Activated CD4-positive, alpha-beta T cell treated with anti-CD3 and anti-CD28 coated beads, Interleukin-2, amount 10 ng/mL, durations not matched to agents 7 days and 5 days (primary cell): Measurements from ENCODE around the gene MCTP1. TPM values are rescaled to one million over a fixed set of nuclear protein-coding genes. Genes with fewer than 3 reads are reported as not detected.
"Not testable (repeated sequence)": the region's sequence is repeated elsewhere in the genome, so short reads cannot be mapped to it uniquely, and the experiment has no call there.

ENCODE experiments used
- CTCF ChIA-PET: fragments of 350-600 bp; sonication (Branson Sonifier 250); formaldehyde crosslinking; loops from one replicate; lab custom pipeline; 2021; ENCODE audit warnings: antibody characterized with exemption; lab: Charles Lee
- POLR2A ChIA-PET: fragments of 350-600 bp; sonication (Branson Sonifier 250); formaldehyde crosslinking; loops from one replicate; lab custom pipeline; 2021; ENCODE audit warnings: antibody characterized with exemption; lab: Charles Lee
- DNase-seq: peaks from one replicate; pipeline ENCODE4 v3.0.0-alpha.2; 2020
- H3K27ac Mint-ChIP-seq: one replicate; pipeline ENCODE4 v1.8.0; 2021; ENCODE audit warnings: mild to moderate bottlenecking, moderate library complexity, mixed read lengths
- H3K27me3 Mint-ChIP-seq: one replicate; pipeline ENCODE4 v1.8.0; 2021; ENCODE audit warnings: mixed read lengths
- H3K36me3 Mint-ChIP-seq: one replicate; pipeline ENCODE4 v1.8.0; 2021; ENCODE audit warnings: low read depth, mixed read lengths
- H3K4me1 Mint-ChIP-seq: one replicate; pipeline ENCODE4 v1.8.0; 2021; ENCODE audit warnings: mixed read lengths
- H3K4me3 Mint-ChIP-seq: one replicate; pipeline ENCODE4 v1.8.0; 2021; ENCODE audit warnings: mild to moderate bottlenecking, moderate library complexity, mixed read lengths
- H3K9me3 Mint-ChIP-seq: one replicate; pipeline ENCODE4 v1.8.0; 2021; ENCODE audit warnings: mixed read lengths
- total RNA-seq, 2 experiments: library from RNA; stranded (reverse); gene quantifications; one replicate each; pipeline ENCODE4 v1.2.3, GENCODE V29; 2021

The MCTP1 gene
- total RNA-seq, 2 experiments from 2014 or later: 0.08 TPM; not detected in 1

GRCh38 chr5:95018511-95018910 lies 266.4 kb downstream of the MCTP1 start:
- Mint-ChIP-seq H3K4me1 (peaks cover 10% of the 10 kb centered on the region), H3K27me3 (no peaks in the 10 kb centered on the region), H3K9me3 (no peaks in the 10 kb centered on the region), H3K27ac (no peak overlapping the region), H3K4me3 (no peak overlapping the region), H3K36me3 (no peaks in the 10 kb centered on the region)
- no peak for DNase-seq
- CTCF ChIA-PET: no interaction called here
- POLR2A ChIA-PET: no interaction called here

GRCh38 chr5:95009812-95010211 lies 275.1 kb downstream of the MCTP1 start:
- POLR2A ChIA-PET: no interaction called here
- Mint-ChIP-seq H3K4me1 (no peaks in the 10 kb centered on the region), H3K4me3 (no peak overlapping the region), H3K36me3 (no peaks in the 10 kb centered on the region), H3K27me3 (no peaks in the 10 kb centered on the region), H3K9me3 (peaks cover 7% of the 10 kb centered on the region), H3K27ac (no peak overlapping the region)
- DNase-seq: no peak
- CTCF ChIA-PET: no interaction called here

- Mint-ChIP-seq H3K36me3 (no peaks in the 10 kb centered on the region), H3K4me1 (no peaks in the 10 kb centered on the region), H3K27ac (no peak overlapping the region), H3K4me3 (no peak overlapping the region), H3K27me3 (no peaks in the 10 kb centered on the region), H3K9me3 (peaks cover 15% of the 10 kb centered on the region)
- ChIA-PET CTCF (no interaction called here), POLR2A (no interaction called here)
- no peak for DNase-seq
Observed at GRCh38 chr5:95007921-95008597, 276.8 kb downstream of the MCTP1 start.

- POLR2A ChIA-PET: no interaction called here
- CTCF ChIA-PET: no interaction called here
- H3K36me3 Mint-ChIP-seq: no peaks in the 10 kb centered on the region
- no peaks in the 10 kb centered on the region for H3K4me1 Mint-ChIP-seq
- H3K4me3 Mint-ChIP-seq: no peak overlapping the region
- DNase-seq: no peak
- peaks cover 18% of the 10 kb centered on the region for H3K9me3 Mint-ChIP-seq
- no peak overlapping the region for H3K27ac Mint-ChIP-seq
- no peaks in the 10 kb centered on the region for H3K27me3 Mint-ChIP-seq
Observed at GRCh38 chr5:95005811-95006210, 279.1 kb downstream of the MCTP1 start.

- peaks cover 6% of the 10 kb centered on the region for H3K9me3 Mint-ChIP-seq
- ChIA-PET CTCF (no interaction called here), POLR2A (no interaction called here)
- DNase-seq: no peak
- H3K27ac Mint-ChIP-seq: no peak overlapping the region
- no peaks in the 10 kb centered on the region for H3K4me1 Mint-ChIP-seq
- H3K27me3 Mint-ChIP-seq: no peaks in the 10 kb centered on the region
- no peak overlapping the region for H3K4me3 Mint-ChIP-seq
- no peaks in the 10 kb centered on the region for H3K36me3 Mint-ChIP-seq
Observed at GRCh38 chr5:94998670-94999069, 286.2 kb downstream of the MCTP1 start.

- H3K9me3 Mint-ChIP-seq, H3K4me3 Mint-ChIP-seq, H3K36me3 Mint-ChIP-seq, CTCF ChIA-PET, DNase-seq, H3K4me1 Mint-ChIP-seq, H3K27ac Mint-ChIP-seq, H3K27me3 Mint-ChIP-seq, POLR2A ChIA-PET: not testable (repeated sequence)
Observed at GRCh38 chr5:94994537-94994936, 290.4 kb downstream of the MCTP1 start.

GRCh38 chr5:94993491-94993890 lies 291.4 kb downstream of the MCTP1 start:
- no peaks in the 10 kb centered on the region for H3K36me3 Mint-ChIP-seq
- no peak overlapping the region for H3K27ac Mint-ChIP-seq
- H3K27me3 Mint-ChIP-seq: no peaks in the 10 kb centered on the region
- no peaks in the 10 kb centered on the region for H3K9me3 Mint-ChIP-seq
- no peaks in the 10 kb centered on the region for H3K4me1 Mint-ChIP-seq
- ChIA-PET POLR2A (no interaction called here), CTCF (interaction anchor here (0.6 kb wide), 1 partner anchor 1501 kb away, joined by 5 read pairs; no protein-coding TSS in a partner anchor)
- DNase-seq: no peak
- H3K4me3 Mint-ChIP-seq: no peak overlapping the region

- no peak overlapping the region for H3K4me3 Mint-ChIP-seq
- no peak overlapping the region for H3K27ac Mint-ChIP-seq
- DNase-seq: no peak
- no peaks in the 10 kb centered on the region for H3K36me3 Mint-ChIP-seq
- H3K4me1 Mint-ChIP-seq: no peaks in the 10 kb centered on the region
- ChIA-PET CTCF (no interaction called here), POLR2A (no interaction called here)
- no peaks in the 10 kb centered on the region for H3K27me3 Mint-ChIP-seq
- H3K9me3 Mint-ChIP-seq: no peaks in the 10 kb centered on the region
Observed at GRCh38 chr5:94992325-94992724, 292.6 kb downstream of the MCTP1 start.

GRCh38 chr5:94983861-94984535 lies 300.9 kb downstream of the MCTP1 start:
- H3K27ac Mint-ChIP-seq: no peak overlapping the region
- no peaks in the 10 kb centered on the region for H3K9me3 Mint-ChIP-seq
- ChIA-PET POLR2A (no interaction called here), CTCF (no interaction called here)
- H3K4me3 Mint-ChIP-seq: no peak overlapping the region
- no peaks in the 10 kb centered on the region for H3K36me3 Mint-ChIP-seq
- no peaks in the 10 kb centered on the region for H3K4me1 Mint-ChIP-seq
- H3K27me3 Mint-ChIP-seq: no peaks in the 10 kb centered on the region
- DNase-seq: no peak

- Mint-ChIP-seq H3K36me3 (no peaks in the 10 kb centered on the region), H3K4me1 (no peaks in the 10 kb centered on the region), H3K9me3 (peaks cover 7% of the 10 kb centered on the region), H3K27ac (no peak overlapping the region), H3K27me3 (no peaks in the 10 kb centered on the region), H3K4me3 (no peak overlapping the region)
- no peak for DNase-seq
- ChIA-PET POLR2A (no interaction called here), CTCF (no interaction called here)
Observed at GRCh38 chr5:94977437-94977836, 307.5 kb downstream of the MCTP1 start.

GRCh38 chr5:94976853-94977252 lies 308.0 kb downstream of the MCTP1 start:
- Mint-ChIP-seq H3K36me3 (no peaks in the 10 kb centered on the region), H3K27ac (no peak overlapping the region), H3K27me3 (no peaks in the 10 kb centered on the region), H3K9me3 (peaks cover 7% of the 10 kb centered on the region), H3K4me1 (no peaks in the 10 kb centered on the region), H3K4me3 (no peak overlapping the region)
- DNase-seq: no peak
- ChIA-PET CTCF (interaction anchor here (0.6 kb wide), 1 partner anchor 1283 kb away, joined by 3 read pairs; no protein-coding TSS in a partner anchor), POLR2A (no interaction called here)

- no peak overlapping the region for H3K27ac Mint-ChIP-seq
- H3K4me3 Mint-ChIP-seq: no peak overlapping the region
- ChIA-PET CTCF (no interaction called here), POLR2A (no interaction called here)
- H3K27me3 Mint-ChIP-seq: no peaks in the 10 kb centered on the region
- DNase-seq: no peak
- H3K9me3 Mint-ChIP-seq: peaks cover 3% of the 10 kb centered on the region
- no peaks in the 10 kb centered on the region for H3K4me1 Mint-ChIP-seq
- no peaks in the 10 kb centered on the region for H3K36me3 Mint-ChIP-seq
Observed at GRCh38 chr5:94972268-94972667, 312.6 kb downstream of the MCTP1 start.

GRCh38 chr5:94969174-94969573 lies 315.7 kb downstream of the MCTP1 start:
- ChIA-PET CTCF (no interaction called here), POLR2A (no interaction called here)
- Mint-ChIP-seq H3K27ac (no peak overlapping the region), H3K27me3 (no peaks in the 10 kb centered on the region), H3K4me1 (no peaks in the 10 kb centered on the region), H3K4me3 (no peak overlapping the region), H3K36me3 (no peaks in the 10 kb centered on the region), H3K9me3 (no peaks in the 10 kb centered on the region)
- DNase-seq: no peak
